GM23248 (cell line): Measurements from ENCODE around the gene HAUS5. TPM values are rescaled to one million over a fixed set of nuclear protein-coding genes. Genes with fewer than 3 reads are reported as not detected.

ENCODE experiments used
- DNase-seq: peaks from one replicate; pipeline ENCODE4 v3.0.0-alpha.2; 2015
- H2AFZ ChIP-seq: fragments of 200-600 bp; sonication (generic); 2 replicates; pipeline ENCODE4 v1.6.1; 2016; ENCODE audit warnings: antibody characterized with exemption
- H3F3A ChIP-seq: fragments of 200-600 bp; sonication (generic); 2 replicates; pipeline ENCODE4 v1.6.1; 2016; ENCODE audit warnings: mild to moderate bottlenecking, antibody characterized with exemption, mixed run types; ENCODE audit not compliant: insufficient read depth
- H3K27ac ChIP-seq: fragments of 200-600 bp; sonication (generic); 2 replicates; pipeline ENCODE4 v1.5.1; 2016; ENCODE audit warnings: mild to moderate bottlenecking
- H3K27me3 ChIP-seq: fragments of 200-600 bp; sonication (generic); replicated peaks from 2 replicates; pipeline ENCODE4 v1.6.1; 2016; ENCODE audit warnings: mild to moderate bottlenecking; ENCODE audit not compliant: insufficient read depth
- H3K36me3 ChIP-seq: fragments of 200-600 bp; sonication (generic); 2 replicates; pipeline ENCODE4 v1.6.1; 2016; ENCODE audit warnings: low read depth, mild to moderate bottlenecking
- H3K4me1 ChIP-seq: fragments of 200-600 bp; sonication (generic); 2 replicates; pipeline ENCODE4 v1.6.1; 2016; ENCODE audit warnings: mild to moderate bottlenecking; ENCODE audit not compliant: insufficient read depth
- H3K4me2 ChIP-seq: fragments of 200-600 bp; sonication (generic); one replicate; pipeline ENCODE4 v1.6.1; 2016; ENCODE audit warnings: mild to moderate bottlenecking; ENCODE audit not compliant: unreplicated experiment
- H3K4me3 ChIP-seq: fragments of 200-600 bp; sonication (generic); 2 replicates; pipeline ENCODE4 v1.5.1; 2016; ENCODE audit warnings: mild to moderate bottlenecking
- H3K79me2 ChIP-seq: fragments of 200-600 bp; sonication (generic); 2 replicates; pipeline ENCODE4 v1.6.1; 2016; ENCODE audit warnings: mild to moderate bottlenecking; ENCODE audit not compliant: insufficient read depth
- H3K9ac ChIP-seq: fragments of 200-600 bp; sonication (generic); 2 replicates; pipeline ENCODE4 v1.6.1; 2016; ENCODE audit warnings: mild to moderate bottlenecking
- H3K9me2 ChIP-seq: fragments of 200-600 bp; sonication (generic); 2 replicates; pipeline ENCODE4 v1.6.1; 2016; ENCODE audit warnings: mixed run types, mild to moderate bottlenecking, moderate library complexity; ENCODE audit not compliant: insufficient read depth
- H3K9me3 ChIP-seq: fragments of 200-600 bp; sonication (generic); one replicate; pipeline ENCODE4 v1.6.1; 2017; ENCODE audit warnings: low read depth
- H4K20me1 ChIP-seq: fragments of 200-600 bp; sonication (generic); 2 replicates; pipeline ENCODE4 v1.6.0; 2016; ENCODE audit not compliant: insufficient read depth
- EZH2 ChIP-seq: fragments of 200-600 bp; sonication (generic); IDR thresholded peaks from 2 replicates; pipeline ENCODE4 v1.6.1; 2018; ENCODE audit warnings: antibody characterized with exemption, mild to moderate bottlenecking; ENCODE audit not compliant: insufficient read depth, poor library complexity, severe bottlenecking
- EZH2phosphoT487 ChIP-seq: fragments of 200-600 bp; sonication (generic); IDR thresholded peaks from 2 replicates; pipeline ENCODE4 v1.6.1; 2018; ENCODE audit warnings: antibody characterized with exemption, moderate library complexity, mild to moderate bottlenecking, low read depth; ENCODE audit not compliant: insufficient read depth
- WGBS, 2 experiments: methylation state at CpG; one replicate each; pipeline ENCODE4 v1.1.6; 2015 to 2017; ENCODE audit warnings: low lambda C conversion rate in 2 of 2, low coverage in 1 of 2; ENCODE audit errors: missing lambda C conversion rate in 2 of 2; 5-methylcytosine and 5-hydroxymethylcytosine counted together
- in situ Hi-C: fragments of 300-500 bp; cut with MboI; formaldehyde crosslinking; loops from 2 replicates; pipeline ENCODE4 v1.15.0; 2020
- polyA plus RNA-seq: library from polyadenylated mRNA; unstranded; fragments of >200 nt; fragmentation: Nextera tagmentation; extraction: Ambion mirVana; gene quantifications from 2 replicates; pipeline ENCODE4 v1.2.1, GENCODE V29; 2016
- total RNA-seq: library from RNA; depleted of rRNA; stranded (reverse); fragments of >200 nt; shearing (Covaris generic); gene quantifications from 2 replicates; pipeline ENCODE4 v1.2.3, GENCODE V29; 2014

HAUS5 gene
- total and polyA plus RNA-seq, 2 experiments from 2014 or later = 7.4 to 10.1 TPM

- no peaks in the 10 kb centered on the region for H3K4me1 ChIP-seq
- H3K4me3 ChIP-seq = no peak overlapping the region
- H3K36me3 ChIP-seq = 0 out of 2 replicates have a peak, but pooled peaks cover 4% of the 10 kb centered on the region
- TF ChIP-seq EZH2 = no peak
- TF ChIP-seq EZH2phosphoT487 = no peak
- WGBS, 2 experiments = 70 to 72% methylated on average over 8 of the region's 8 CpGs
- H3K4me2 ChIP-seq = no peak overlapping the region
- no peak overlapping the region for H3K9ac ChIP-seq
- H3K9me2 ChIP-seq = no peaks in the 10 kb centered on the region
- no peaks in the 10 kb centered on the region for H3K27me3 ChIP-seq
- no peak for DNase-seq
- H2AFZ ChIP-seq = no peak overlapping the region
- no peaks in the 10 kb centered on the region for H3K79me2 ChIP-seq
- no peaks in the 10 kb centered on the region for H4K20me1 ChIP-seq
- H3F3A ChIP-seq = peaks cover 14% of the 10 kb centered on the region; the same call in 1 of the 2 replicates
- H3K27ac ChIP-seq = no peak overlapping the region
- in situ Hi-C loops = no loop called here
- H3K9me3 ChIP-seq = no peaks in the 10 kb centered on the region
Observed at GRCh38 chr19:35639863-35640262, 27.3 kb downstream of the HAUS5 start.

GRCh38 chr19:35641515-35642151 lies 29.1 kb downstream of the HAUS5 start, which contains the start of gene ETV2:
Gene ETV2 (plus strand): TSS chr19:35641745. CDS start chr19:35642461, 716 bp downstream.
- H3K4me1 ChIP-seq = no peaks in the 10 kb centered on the region
- H3K9me2 ChIP-seq = no peaks in the 10 kb centered on the region
- no peaks in the 10 kb centered on the region for H3K9me3 ChIP-seq
- no peaks in the 10 kb centered on the region for H3K27me3 ChIP-seq
- in situ Hi-C loops = no loop called here
- no peak within 1 kb of the TSS for H3K4me2 ChIP-seq
- H3K36me3 ChIP-seq = no peaks in the 10 kb centered on the region
- no peaks in the 10 kb centered on the region for H4K20me1 ChIP-seq
- TF ChIP-seq EZH2phosphoT487 (no peak), EZH2 (no peak)
- H3K79me2 ChIP-seq = no peaks in the 10 kb centered on the region
- no peak within 1 kb of the TSS for H3K9ac ChIP-seq
- H3K27ac ChIP-seq = no peak within 1 kb of the TSS
- peak; percentile 26 for DNase-seq
- H3F3A ChIP-seq = peaks cover 14% of the 10 kb centered on the region; the same call in 1 of the 2 replicates
- no peak within 1 kb of the TSS for H3K4me3 ChIP-seq
- WGBS, 2 experiments = 20 to 27% methylated on average over 17 to 28 of the region's 28 CpGs
- peak within 1 kb of the TSS; percentile 32; the same call in 1 of the 2 replicates for H2AFZ ChIP-seq

GRCh38 chr19:35642312-35642711 lies 29.8 kb downstream of the HAUS5 start:
- Histone ChIP-seq H3K27ac (no peak overlapping the region), H3K79me2 (no peaks in the 10 kb centered on the region), H3K27me3 (no peaks in the 10 kb centered on the region), H3K36me3 (no peaks in the 10 kb centered on the region), H3F3A (peaks cover 14% of the 10 kb centered on the region; the same call in 1 of the 2 replicates), H3K9me3 (no peaks in the 10 kb centered on the region), H2AFZ (peak overlapping the region; percentile 32; the same call in 1 of the 2 replicates), H4K20me1 (no peaks in the 10 kb centered on the region), H3K9ac (no peak overlapping the region), H3K4me1 (no peaks in the 10 kb centered on the region), H3K4me2 (no peak overlapping the region), H3K9me2 (no peaks in the 10 kb centered on the region), H3K4me3 (no peak overlapping the region)
- in situ Hi-C loops = no loop called here
- TF ChIP-seq EZH2phosphoT487 = no peak
- no peak for TF ChIP-seq EZH2
- DNase-seq = peak; percentile 18
- 35 to 46% methylated on average over 10 of the region's 10 CpGs for WGBS, 2 experiments

- Histone ChIP-seq H4K20me1 (no peaks in the 10 kb centered on the region), H3K9ac (peak overlapping the region; percentile 56), H3K79me2 (no peaks in the 10 kb centered on the region), H3K36me3 (no peaks in the 10 kb centered on the region), H3K4me1 (no peaks in the 10 kb centered on the region), H3K4me3 (peak overlapping the region; percentile 73), H2AFZ (peak overlapping the region; percentile 96), H3F3A (peaks cover 14% of the 10 kb centered on the region; the same call in 1 of the 2 replicates), H3K27me3 (no peaks in the 10 kb centered on the region), H3K4me2 (peak overlapping the region; percentile 94), H3K9me3 (no peaks in the 10 kb centered on the region), H3K27ac (no peak overlapping the region), H3K9me2 (no peaks in the 10 kb centered on the region)
- in situ Hi-C loops = no loop called here
- TF ChIP-seq EZH2phosphoT487 (no peak), EZH2 (no peak)
- WGBS, 2 experiments = 26 to 37% methylated on average over 8 to 15 of the region's 15 CpGs
- no peak for DNase-seq
Observed at GRCh38 chr19:35642798-35643254, 30.3 kb downstream of the HAUS5 start.
